Islet of Langerhans (tissue), 1 donor: Measurements from ENCODE around the gene GPR78.

Source experiments
- FAIRE-seq: peaks from one replicate; lab custom pipeline; 2011; peaks lifted over from hg19 to GRCh38; lab: Jason Lieb, UNC

GPR78 gene

DNA sequence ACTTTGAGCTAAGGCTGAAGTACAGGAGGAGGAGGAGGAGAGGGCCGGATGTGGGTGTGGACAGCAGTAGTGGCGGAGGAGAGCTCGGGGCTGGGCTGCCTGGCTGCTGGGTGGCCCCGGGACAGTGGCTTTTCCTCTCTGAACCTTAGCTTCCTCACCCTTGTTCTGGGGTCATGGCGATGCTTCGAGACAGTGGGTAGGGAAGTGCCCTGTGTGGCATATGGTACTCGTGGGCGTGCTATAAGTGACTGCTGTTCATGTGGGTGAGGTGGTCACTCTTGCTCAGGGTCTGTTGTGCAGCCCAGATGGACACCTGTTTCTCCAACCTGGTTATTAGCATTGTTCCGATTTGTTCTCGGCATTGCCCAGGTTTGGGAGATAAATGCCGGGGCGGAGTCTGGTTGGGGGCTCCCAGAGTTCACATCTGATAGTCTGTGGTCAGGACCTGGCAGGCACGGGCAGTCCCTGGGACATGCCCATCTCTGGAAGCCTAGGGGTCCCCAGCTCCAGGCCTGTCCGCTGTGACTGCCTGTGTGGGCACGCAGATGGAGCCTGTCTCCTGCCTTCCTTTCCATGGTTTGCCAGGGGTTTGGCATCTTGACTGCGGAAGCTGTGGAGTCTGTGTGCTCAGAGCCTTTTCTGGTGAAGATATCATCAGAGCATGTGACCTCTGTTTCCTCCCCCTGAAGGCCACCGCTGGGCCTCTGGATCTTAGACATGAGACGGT, 7.4 kb downstream of the GPR78 start:
- no peak for FAIRE-seq

DNA sequence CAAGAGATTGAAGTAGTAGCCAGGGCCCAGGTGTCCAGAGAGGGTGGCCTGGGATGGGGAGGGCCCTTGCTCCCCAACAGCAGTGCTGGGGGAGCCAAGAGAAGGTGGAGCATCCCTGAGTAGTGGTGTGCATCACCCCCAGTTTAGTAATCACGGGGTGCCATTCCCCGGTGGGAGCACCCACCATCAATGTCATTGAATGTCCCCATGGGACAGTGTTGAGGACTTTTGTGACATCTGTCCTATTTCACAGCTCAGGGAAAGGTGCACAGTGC, 7.9 kb downstream of the GPR78 start:
- FAIRE-seq: no peak

DNA sequence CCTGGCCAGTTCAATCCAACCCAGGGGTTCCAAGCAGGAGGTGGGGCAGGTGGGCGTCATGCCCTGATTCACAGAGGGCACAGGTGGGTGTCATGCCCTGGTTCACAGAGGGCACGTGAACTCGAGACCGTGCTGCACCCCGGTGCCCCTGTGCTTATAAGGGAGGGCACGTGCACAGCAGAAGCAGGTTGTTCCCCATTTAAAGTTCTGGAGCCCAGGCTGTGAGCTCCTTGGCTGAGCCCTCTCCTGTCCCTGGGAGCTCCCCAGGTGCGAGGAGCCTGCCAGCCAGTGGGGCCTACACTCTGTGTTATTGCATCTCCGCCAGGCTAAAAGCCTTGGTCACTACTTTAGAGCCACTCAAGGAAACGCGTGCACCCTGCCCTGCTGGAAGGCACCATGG, 9.1 kb downstream of the GPR78 start:
- no peak for FAIRE-seq

DNA sequence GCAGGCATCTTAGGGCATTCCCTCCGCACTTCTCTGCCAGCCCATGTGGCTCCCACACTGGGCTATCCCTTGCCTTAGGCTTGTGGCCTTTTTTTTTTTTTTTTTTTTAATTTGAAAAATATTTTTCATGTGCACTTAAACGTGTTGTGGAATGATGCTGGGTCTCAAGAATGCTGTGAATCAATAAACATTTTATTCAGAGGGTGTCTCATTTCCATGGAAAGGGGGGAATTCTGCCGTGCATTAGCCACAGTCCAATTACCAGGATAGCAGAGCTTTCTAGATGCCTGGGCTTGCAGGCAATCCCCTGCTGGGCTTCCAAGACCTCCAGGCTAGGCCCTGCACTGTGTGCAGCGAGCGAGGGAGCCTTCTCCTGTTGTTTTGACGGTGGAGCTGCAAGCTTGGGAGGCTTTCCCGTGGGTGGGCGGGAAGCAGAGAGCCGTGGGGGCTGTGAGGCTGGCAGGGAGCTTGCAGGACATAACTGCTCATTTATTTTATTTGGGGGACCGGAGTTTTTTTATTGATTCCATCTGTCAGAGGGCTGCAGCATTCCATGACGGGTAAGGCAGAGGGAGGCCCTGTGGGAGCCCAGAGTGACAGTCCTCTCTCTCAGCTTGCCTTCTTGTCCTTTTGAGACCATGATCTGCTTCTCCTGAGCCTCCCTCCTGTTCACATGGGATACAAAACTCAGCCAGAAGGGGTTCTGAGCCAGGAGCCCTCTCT, 9.8 kb downstream of the GPR78 start:
- no peak for FAIRE-seq

DNA sequence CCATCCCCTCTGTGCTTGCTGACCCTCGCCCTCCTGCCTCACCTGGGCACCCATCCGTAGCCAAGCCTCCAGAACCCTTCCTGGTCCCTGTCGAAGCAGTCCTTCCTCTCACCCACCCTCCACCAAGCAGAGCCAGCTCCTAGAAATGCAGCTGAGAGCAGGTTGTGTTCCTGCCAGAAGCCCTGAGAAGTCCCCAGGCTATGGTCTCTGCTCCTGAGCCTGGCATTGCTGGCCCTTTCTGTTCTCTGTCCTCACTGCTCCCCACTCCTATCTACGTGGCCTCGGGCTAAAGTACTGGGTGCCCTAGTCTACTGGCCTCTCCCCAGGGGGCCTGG, 10.3 kb downstream of the GPR78 start:
- FAIRE-seq: no peak

DNA sequence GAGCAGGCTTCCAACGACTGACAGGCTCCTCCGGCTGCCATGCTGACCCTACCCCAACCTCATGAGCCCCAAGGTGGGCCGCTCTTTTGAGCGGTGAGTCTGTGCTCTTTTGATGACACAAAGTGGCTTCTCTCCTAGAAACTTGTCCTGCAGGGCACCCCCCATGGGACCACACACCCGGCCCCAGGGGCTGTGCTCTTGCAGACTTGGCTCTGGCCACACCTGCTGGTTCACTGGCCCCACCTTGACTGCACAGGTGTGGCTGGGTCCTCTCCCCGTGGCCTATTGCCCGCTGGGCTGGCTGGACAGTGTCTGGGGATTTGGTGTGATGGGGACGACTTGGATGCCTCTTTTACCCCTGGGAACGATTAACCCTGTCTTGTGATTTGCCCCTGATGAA, 10.9 kb downstream of the GPR78 start:
- FAIRE-seq: no peak

DNA sequence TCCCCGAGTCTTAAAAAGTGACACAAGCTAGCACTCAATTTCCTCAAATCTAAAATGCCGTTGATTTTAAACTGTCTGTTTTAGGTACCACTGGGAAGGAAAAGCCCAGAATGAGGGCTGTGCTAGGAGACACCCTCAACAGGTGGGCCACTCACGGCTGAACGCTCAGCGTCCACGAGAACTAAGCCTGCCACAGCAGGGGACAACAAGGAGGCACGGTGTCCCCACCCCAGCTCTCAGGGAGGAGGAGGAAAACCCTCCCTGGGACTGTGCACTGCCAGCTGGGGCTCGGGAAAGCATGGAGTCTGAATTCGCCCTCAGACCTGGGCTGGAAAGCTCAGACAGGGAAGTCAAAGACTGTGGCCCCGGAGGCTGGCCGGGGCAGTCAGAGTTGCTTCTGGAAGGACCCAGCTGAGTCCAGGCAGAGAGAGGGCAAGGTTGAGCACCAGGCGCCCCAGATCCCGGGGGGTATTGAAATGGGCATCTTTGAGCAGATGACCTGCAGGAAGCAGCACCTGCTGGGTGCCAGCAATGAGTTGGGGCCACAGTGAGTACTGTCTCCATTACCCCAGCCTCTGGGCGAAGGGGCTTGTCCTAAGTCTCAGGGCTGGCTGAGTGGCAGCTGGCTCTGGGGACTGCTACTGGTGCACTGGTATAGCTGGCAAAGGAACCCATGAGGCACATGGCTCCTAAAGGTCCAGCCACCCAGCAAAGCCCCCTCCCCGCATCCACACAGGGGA, 11.6 kb downstream of the GPR78 start:
- FAIRE-seq: no peak

DNA sequence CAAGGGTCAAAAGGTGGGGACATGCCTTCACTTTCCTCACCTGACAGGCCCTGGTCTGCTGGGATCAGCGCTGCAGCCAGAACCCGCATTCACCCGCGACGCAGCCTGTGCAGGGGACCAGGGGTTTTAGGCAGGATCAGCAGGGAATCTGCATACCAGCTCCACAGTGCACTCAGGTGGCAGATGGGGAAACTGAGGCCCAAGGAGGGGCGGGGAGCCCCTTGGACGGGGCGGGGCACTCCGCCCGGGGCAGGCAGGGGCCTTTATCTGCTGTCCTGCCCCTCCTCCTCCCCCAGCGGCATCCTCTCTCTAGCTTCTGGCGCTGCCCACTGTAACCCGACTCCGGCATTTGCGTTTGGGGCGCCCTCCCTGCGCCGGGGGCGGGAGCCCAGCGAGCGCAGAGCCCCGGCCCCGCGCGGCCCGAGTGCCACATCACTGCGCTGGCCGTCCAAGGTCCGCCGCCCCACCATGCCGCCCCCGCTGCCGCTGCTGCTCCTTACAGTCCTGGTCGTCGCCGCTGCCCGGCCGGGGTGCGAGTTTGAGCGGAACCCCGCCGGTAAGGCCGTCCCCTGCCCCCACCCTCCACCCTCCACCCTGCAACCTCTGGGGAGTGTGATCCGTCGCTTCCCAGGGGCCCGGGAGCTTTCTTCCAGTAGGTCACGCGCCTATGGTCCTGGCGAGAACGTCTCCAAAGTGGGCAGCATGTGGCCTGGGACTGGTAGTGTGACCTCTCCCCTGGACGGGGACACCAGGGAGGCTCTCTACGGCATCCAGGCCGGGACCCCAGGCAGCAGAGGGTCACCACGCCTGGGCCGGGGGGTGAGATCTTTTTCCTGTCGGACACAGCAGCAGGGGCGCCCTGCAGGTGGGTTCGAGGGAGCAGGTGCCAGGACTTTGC, 12.4 kb downstream of the GPR78 start, which contains the start of gene CPZ:
Gene CPZ (plus strand): TSS at position 400 of the 898 bp plus-strand sequence. CDS start 69 bp downstream, at position 469.
- no peak for FAIRE-seq

DNA sequence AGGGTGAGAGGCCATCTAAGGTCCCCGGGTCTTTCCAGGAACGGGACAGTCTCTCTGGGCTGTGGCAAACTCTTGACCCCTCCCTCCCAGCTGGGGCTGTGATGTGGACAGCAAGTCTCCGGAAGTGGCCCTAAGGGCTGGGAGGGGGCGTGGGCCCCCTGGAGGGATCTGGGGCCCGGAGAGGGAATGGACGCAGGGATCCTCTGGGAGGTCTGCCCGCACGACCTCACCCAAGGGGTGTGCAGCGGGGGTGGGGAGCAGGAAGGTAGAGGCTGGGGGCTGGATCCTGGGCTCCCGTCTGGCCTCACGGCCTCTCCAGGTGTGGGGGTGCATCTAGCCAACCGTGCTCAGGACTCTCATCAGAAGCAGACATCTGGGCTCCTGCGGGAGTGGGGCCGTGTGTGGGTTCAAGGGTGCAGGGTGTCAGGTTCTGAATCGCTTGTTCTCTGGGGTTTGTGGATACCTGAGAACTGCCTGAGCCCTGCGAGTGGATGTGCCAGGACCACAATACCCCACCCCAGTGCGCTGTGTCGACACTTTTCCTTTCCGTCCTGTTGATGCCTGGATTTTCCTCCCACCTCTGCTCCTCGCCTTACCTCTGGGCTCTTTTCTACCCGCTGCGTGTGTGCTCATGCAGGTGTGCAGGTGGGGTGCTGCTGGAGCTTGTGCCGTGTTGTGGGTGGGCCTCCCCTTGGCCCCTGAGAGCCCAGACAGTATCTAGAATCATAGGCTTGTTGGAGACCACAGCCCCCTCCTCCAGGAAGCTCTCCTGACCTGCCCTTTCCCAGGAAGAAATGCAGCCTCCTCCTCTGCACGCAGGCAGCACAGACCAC, 13.3 kb downstream of the GPR78 start:
- no peak for FAIRE-seq

DNA sequence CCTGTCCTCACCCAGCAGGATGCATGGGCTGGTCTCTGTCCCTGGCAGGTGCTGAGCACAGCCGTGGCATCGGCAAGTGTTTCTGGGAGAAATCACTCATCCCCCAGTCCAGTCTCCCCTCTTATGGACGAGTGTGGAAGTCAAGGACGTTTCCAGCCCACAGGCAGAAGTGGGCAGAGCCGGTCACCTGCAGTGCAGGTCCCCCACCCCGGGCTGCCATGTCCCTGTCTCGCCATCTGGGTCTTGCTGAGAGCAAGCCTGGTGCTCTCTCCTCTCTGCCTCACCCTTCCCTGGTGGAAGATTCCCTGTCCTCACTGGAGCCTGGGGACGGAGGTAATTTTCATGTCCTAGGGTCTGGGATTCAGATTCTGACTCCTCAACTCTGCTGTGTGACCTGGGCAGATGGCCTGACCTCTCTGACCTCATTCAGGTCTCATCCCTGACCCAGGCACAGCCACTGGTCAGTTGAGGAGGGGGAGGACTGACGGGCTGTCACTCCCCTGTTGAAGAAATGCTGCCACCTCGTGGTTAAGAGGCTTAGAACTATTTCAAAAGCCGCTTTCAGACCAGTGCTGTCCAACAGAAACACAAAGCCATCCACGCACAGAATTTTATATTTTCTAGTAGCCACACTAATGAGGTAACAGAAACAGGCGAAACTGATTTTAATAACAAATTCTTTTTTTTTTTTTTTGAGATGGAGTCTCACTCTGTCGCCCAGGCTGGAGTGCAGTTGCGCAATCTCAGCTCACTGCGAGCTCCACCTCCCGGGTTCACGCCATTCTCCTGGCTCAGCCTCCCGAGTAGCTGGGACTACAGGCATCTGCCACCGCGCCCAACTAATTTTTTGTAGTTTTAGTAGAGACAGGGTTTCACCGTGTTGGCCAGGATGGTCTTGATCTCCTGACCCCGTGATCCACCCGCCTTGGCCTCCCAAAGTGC, 14.2 kb downstream of the GPR78 start:
- no peak for FAIRE-seq

DNA sequence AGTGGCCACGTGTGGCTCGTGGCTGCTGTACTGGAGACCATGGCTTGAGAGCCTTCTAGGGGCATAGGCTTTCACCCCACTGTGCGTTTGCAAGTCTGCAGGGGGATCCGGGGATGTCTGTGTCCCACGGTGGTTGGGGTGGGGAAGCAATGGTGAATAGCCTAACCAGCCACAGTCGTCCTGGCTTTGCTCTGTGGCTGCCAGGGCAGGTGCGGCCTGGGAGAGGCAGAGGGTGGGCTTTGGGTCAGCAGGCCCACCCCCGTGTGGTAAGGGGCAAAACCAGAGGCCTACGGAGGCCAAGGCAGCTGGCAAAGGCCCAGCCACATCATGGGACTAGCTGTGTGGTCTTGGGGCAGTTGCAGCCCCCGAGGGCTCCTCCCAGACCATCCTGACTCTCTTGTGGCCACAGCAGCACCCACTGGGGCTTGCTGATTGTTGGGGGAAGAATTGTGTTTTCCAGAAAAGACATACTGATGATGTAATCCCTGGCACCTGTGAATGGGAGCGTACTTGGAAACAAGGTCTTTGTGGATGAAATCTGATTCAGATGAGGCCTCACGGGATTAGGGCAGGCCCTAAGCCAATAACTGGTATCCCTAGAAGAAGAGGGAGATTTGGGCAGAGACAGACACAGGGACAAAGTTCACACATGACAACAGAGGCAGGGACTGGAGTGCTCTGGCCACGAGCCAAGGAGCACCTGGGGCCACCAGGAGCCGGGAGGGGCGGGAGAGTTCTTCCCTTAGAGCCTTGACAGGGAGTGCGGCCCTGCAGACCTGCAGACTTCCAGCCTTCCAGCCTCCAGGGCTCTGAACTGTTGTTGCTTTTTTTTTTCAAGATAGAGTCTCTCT, 15.3 kb downstream of the GPR78 start:
- no peak for FAIRE-seq

DNA sequence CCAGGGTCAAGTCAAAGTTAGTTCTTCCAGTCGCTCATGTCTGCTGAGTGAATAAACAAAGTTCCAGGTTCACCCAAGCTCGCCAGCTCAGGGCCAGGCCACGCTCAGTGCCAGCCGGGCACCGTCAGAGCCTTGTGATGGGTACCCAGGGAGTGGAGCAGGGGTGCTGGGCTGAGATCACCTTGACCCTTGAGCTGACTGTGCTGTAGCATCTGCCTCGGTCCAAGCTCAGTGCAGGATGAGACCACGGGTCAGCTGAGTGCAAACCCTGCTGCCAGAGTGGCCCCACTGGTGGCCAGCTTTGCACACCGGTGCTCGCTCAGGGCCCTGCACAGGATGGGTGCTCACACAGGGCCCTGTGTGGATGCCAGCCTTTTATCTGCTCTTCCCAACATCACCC, 16.7 kb downstream of the GPR78 start:
- no peak for FAIRE-seq

DNA sequence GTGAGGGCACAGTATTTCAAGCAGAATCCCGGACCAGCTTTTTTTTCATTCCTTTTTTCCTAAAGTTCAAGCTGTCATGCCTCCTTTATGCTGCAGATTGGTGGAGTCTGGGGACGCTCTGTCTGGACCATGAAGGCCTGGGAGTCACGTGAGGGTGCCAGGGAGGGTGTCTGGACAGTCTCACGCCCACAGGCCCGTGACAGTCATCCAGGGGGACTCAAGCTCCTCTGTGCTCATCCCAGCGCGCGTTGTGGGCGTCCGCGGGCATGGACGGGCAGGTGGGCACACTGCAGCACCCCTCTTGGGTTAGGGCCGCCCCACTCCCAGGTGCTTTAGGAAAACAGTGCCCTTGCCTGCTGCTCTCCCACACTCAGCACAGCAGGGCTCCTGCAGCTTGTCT, 17.1 kb downstream of the GPR78 start:
- FAIRE-seq: no peak

DNA sequence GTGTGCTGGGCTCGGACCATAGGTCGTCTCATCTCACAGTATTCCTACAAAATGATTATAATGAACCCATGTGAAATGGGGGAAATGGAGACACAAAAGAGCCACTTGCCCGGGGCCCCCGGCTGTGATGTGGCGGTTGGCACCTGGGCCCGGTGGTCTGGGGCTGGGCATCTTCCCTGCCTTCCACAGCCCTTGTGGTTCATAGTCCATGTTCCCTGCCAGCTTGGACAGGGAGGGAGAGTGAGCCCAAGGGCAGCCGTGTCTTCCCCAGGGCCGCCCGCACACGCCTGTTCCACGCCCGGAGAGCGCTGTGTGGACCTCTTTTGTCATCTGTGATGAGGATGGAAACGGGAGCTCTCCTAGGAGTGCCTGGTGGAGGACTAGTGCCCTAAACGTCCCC, 17.6 kb downstream of the GPR78 start:
- no peak for FAIRE-seq

DNA sequence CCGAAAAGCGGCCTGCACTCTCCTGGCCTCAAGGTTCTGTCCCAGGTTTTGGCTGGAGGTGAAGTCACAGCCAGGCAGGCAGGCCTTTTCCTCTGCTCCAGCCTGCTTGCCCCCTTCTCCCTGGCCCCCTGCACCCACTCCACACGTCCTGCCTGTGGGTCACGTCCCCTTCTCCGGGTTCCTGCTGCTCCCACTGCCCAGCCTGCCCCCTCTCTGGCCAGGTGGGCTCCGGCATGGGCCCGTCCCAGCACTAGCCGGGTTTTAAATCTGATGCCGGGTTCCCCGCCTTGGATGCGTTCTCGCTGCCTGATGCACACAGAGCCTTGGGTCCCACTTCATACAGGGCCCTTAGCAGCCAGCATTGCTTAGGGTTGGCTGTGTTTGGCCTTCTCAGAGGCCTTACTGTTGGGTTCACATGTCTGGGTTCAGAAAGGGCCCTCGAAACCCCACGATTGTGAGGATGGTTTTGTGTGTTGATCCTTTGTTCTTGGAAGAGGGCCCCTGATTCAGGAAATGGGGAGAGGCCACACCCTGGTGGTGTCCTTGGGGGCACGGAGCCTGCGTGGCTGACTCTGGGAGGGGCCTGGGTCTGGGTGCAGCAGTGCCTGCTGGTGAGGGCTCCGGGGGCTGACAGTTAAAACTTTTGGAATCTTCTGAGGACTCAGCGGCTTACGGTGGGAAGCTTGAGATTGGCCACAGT, 18.3 kb downstream of the GPR78 start:
- no peak for FAIRE-seq

DNA sequence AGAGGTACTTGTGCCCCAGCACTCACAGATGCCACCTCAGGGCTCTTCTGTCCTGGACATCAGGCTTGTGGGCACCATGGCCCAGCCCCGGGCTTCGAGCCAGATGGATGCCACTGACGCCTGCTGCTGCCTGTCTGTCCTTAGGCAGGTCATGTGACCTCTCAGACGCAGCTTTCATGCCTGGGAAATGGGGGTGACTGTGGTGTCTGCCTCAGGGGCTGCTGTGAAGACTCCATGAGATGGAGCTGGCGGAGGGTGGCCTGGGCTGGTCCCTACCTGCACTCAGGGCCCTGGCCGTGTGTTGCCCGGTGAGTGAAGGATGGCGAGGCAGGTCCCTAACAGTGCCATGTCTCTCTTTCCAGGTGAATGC, 18.9 kb downstream of the GPR78 start:
- FAIRE-seq: no peak

DNA sequence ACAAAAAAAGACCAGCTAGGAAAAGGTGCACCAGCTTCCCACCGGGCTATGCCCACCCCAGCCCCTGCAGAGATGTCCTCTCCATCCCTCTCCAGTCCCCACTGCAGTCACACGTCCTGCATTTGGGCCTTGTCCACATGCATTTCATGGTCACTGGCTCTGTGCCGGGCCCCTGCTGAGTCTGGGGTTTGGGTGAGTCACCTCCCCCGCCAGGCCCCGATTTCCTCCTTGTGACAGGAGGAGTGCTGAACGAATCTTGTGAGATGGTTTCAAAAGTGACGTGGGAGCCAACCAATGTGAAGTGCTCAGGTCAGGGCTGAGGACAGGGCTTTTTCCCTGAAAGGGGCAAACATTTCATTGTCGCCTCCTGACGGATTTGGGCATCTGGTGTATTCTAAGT, 19.5 kb downstream of the GPR78 start:
- no peak for FAIRE-seq

DNA sequence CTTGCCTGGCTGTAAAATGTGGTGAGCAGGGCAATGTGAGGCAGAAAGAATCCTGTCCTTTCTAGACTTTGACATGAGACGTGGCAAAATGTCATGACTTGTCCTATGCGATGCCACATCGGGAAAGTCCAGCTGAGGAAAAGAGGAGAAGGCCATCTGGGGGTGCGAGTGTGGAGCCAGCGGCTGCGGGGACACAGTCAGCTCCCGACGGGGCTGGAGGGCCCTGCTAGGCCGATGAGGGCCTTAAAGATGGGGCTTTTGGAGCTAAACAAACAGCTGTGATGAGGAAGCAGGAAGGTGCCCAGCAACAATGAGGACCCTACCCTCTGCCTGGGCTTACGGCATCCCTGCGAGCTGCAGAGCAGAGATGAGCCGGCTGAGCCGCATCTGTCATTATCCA, 20.1 kb downstream of the GPR78 start:
- FAIRE-seq: no peak

DNA sequence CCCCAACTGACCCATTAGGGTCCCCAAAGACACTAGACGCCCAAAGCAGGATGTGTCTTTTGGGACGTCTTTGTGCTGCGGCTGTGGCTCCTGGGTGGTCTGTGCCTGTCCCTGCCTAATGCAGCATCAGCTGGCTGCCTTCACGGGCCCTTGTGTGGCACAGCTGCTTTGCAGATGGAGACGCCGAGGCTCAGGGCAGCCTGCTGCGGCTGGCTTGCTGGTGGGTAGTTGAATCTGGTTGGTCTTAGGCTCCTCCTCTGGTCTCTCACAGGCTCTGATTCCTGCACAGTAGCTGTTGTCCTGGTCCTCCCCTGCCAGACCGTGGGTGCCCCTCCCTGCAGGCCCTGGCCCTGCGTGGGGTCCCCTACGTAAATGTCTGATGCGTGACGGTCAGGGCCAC, 20.5 kb downstream of the GPR78 start:
- no peak for FAIRE-seq
